Astrocyte of the spinal cord (primary cell): ENCODE data around the gene PGAM5.

Experiments
- DNase-seq: peaks from one replicate; pipeline ENCODE4 v3.0.0; 2011; ENCODE audit warnings: low read depth, low spot score
- H3K4me3 ChIP-seq: 2 replicates; pipeline ENCODE4 v1.5.1; 2011; ENCODE audit warnings: low read depth, mild to moderate bottlenecking, low read length, moderate library complexity
- in situ Hi-C: cut with HindIII; loops from 2 replicates; pipeline ENCODE4 v1.10.0; 2017; ENCODE audit warnings: low sequenced_read_pairs
- TF ChIP-seq, protein P1 (sequence below): IDR thresholded peaks from 2 replicates; pipeline ENCODE4 v1.5.1; 2012; ENCODE audit warnings: low read depth, mild to moderate bottlenecking, low read length, inconsistent platforms

Gene PGAM5

DNA sequence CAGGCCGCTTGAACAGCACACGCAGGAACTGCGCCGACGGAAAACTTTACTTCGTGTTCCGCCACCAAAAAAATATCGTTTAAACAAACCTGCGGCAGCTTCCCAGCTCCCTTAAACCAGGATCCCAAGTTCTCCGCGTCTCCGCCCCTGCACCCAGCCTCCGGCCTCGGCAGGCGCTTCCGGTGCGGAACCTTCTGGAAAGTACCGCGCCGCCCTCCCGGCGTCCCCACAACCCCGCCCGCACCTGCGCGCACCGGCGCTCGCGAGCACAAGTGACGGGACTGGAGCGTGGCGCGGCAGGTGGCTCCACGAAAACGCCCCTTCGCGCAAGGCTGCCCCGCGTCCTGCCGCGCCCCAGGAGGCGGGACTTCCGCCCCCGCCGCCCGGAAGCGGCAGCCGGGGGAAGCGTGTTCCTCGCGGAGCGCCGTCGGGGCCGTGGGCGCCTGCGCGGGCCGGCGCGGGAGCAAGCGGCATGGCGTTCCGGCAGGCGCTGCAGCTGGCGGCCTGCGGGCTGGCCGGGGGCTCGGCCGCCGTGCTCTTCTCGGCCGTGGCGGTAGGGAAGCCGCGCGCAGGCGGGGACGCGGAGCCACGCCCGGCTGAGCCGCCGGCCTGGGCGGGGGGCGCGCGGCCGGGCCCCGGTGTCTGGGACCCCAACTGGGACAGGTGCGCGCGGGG is at the start of gene PGAM5:
PGAM5 (plus strand) TSS at position 438 of the 675 bp plus-strand sequence; CDS start at position 473, 35 bp downstream.
- H3K4me3 ChIP-seq: peak within 1 kb of the TSS; percentile 87
- peak; percentile 80 for DNase-seq
- in situ Hi-C loops: no loop called here
- TF ChIP-seq, protein P1, sequence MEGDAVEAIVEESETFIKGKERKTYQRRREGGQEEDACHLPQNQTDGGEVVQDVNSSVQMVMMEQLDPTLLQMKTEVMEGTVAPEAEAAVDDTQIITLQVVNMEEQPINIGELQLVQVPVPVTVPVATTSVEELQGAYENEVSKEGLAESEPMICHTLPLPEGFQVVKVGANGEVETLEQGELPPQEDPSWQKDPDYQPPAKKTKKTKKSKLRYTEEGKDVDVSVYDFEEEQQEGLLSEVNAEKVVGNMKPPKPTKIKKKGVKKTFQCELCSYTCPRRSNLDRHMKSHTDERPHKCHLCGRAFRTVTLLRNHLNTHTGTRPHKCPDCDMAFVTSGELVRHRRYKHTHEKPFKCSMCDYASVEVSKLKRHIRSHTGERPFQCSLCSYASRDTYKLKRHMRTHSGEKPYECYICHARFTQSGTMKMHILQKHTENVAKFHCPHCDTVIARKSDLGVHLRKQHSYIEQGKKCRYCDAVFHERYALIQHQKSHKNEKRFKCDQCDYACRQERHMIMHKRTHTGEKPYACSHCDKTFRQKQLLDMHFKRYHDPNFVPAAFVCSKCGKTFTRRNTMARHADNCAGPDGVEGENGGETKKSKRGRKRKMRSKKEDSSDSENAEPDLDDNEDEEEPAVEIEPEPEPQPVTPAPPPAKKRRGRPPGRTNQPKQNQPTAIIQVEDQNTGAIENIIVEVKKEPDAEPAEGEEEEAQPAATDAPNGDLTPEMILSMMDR: no peak

DNA sequence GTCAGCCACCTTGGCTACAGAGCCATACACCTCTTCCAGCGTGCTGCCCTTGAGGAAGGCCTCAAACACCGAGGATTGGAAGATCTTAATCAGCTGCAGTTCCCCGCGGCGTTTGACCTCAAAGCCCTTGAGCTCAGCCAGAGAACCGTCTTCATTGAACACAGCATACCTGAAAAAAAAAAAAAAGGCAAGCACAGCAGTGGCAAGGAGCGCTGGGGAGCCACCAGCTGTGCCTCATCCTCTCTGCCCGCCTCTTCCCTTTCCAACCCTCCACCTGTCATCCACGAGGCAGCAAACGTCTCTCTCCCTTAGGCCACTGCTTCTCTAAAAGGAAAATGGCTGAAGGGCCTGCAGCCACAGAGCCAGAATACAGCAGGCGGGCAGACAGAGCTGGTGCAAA is 49.6 kb upstream of the PGAM5 start:
- in situ Hi-C loops: no loop called here
- no peak overlapping the region for H3K4me3 ChIP-seq
- DNase-seq: no peak
- TF ChIP-seq, protein P1: no peak

DNA sequence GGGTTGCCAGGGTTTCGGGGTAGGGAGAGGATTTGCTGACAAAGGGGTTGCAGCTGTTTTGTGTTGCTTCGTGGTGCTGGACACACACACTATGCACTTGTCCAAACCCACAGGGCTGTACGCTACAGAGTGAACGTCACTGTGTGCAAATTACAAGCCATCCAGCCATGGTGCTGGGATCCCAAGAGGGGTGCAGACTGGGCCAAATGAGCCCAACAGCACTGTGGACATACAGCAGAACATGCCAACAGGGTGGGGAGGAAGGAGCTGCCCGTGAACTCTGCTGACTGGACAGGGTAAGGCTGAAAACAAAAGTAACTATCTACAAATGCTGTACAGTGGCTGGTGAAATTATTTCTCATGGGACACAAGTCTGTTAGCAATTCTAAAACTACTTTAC is 48.7 kb upstream of the PGAM5 start:
- H3K4me3 ChIP-seq: no peak overlapping the region
- TF ChIP-seq, protein P1: no peak
- in situ Hi-C loops: no loop called here
- DNase-seq: no peak

- H3K4me3 ChIP-seq: no peak overlapping the region
- DNase-seq: no peak
- TF ChIP-seq, protein P1: no peak
- in situ Hi-C loops: no loop called here
Measured at GRCh38 chr12:132662901-132663755, 47.5 kb upstream of the PGAM5 start.

DNA sequence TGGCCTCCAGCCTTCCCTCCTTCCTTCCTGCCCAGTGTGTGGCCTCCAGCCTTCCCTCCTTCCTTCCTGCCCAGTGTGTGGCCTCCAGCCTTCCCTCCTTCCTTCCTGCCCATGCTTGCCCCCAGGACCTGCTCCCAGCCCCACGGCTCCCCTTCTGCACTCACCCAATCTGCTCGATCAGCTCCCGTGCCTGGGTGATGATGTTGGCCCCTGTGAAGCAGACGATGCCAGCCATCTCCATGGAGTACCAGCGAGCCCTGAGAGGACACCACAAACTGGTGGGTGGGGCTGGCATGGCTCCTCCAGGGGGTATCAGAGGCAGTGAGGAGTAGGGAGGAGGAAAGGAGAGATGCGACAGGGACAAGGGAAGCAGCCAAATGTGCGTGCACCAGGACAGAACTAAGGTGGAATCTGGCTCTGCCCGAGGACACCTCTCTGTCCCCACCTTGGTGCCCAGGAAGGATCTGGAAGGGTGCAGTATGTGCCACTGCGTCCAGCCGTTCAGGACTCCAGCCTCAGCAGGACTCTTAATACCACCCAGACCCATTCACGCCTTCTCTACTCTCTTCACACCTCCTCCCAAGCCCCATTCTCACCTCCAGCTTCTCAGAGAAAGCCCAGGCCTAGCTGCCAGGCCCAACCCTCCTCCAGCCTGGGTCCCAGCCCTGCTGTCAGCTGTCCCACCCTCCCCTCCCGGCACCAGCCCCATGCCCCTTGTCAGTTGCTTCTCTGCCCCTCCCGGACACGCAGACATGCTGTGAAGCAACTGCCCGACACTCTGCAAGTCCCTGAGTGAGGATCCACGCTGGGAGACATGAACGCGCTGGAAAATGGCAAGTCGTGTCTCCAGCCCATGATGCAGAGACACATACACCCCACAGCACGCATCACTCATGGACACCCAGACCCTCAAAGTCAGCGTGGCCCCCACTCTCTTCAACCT is 46.2 kb upstream of the PGAM5 start:
- TF ChIP-seq, protein P1: no peak
- in situ Hi-C loops: no loop called here
- H3K4me3 ChIP-seq: no peak overlapping the region
- no peak for DNase-seq

- no peak overlapping the region for H3K4me3 ChIP-seq
- DNase-seq: no peak
- TF ChIP-seq, protein P1: no peak
- in situ Hi-C loops: no loop called here
Measured at GRCh38 chr12:132665149-132665491, 45.5 kb upstream of the PGAM5 start.
